GM19452 (cell line): ENCODE data around the gene CHKB.
"Not testable (repeated sequence)": the region's sequence is repeated elsewhere in the genome, so short reads cannot be mapped to it uniquely, and the experiment has no call there.

Experiments used
- ATAC-seq: cut with Tn5 transposase; IDR thresholded peaks from one replicate; pipeline ENCODE4 v1.9.1; 2021; ENCODE audit not compliant: unreplicated experiment

Gene CHKB

GRCh38 chr22:50612528-50613221 lies 30.0 kb upstream of the CHKB start:
- ATAC-seq = no peak

- ATAC-seq = no peak
Measured at GRCh38 chr22:50612168-50612527, 29.5 kb upstream of the CHKB start.

GRCh38 chr22:50611341-50612060 lies 28.9 kb upstream of the CHKB start:
- ATAC-seq = no peak

GRCh38 chr22:50610581-50610980 lies 27.9 kb upstream of the CHKB start:
- ATAC-seq = no peak

GRCh38 chr22:50610041-50610451 lies 27.4 kb upstream of the CHKB start:
- ATAC-seq = no peak

- no peak for ATAC-seq
Measured at GRCh38 chr22:50609599-50609998, 26.9 kb upstream of the CHKB start.

GRCh38 chr22:50608996-50609395 lies 26.3 kb upstream of the CHKB start:
- no peak for ATAC-seq

GRCh38 chr22:50608058-50608840 lies 25.6 kb upstream of the CHKB start:
- not testable (repeated sequence) for ATAC-seq

GRCh38 chr22:50607659-50608020 lies 25.0 kb upstream of the CHKB start:
- no peak for ATAC-seq

GRCh38 chr22:50606946-50607658 lies 24.5 kb upstream of the CHKB start:
- no peak for ATAC-seq

- no peak for ATAC-seq
Measured at GRCh38 chr22:50606165-50606945, 23.7 kb upstream of the CHKB start.

- ATAC-seq = no peak
Measured at GRCh38 chr22:50605613-50606074, 23.0 kb upstream of the CHKB start.

GRCh38 chr22:50605002-50605612 lies 22.5 kb upstream of the CHKB start:
- no peak for ATAC-seq

- ATAC-seq = no peak
Measured at GRCh38 chr22:50604256-50605001, 21.8 kb upstream of the CHKB start.

GRCh38 chr22:50603511-50604255 lies 21.0 kb upstream of the CHKB start:
- no peak for ATAC-seq

GRCh38 chr22:50602338-50602700 lies 19.7 kb upstream of the CHKB start:
- ATAC-seq = no peak

GRCh38 chr22:50601669-50602337 lies 19.2 kb upstream of the CHKB start:
- no peak for ATAC-seq
